Chondrocyte (in vitro differentiated cells): ENCODE measurements around the gene QKI. TPM values are rescaled to one million over a fixed set of nuclear protein-coding genes. Genes with fewer than 3 reads are reported as not detected.

Experiments
- DNase-seq: peaks from one replicate; pipeline ENCODE4 v3.0.0; 2021; ENCODE audit warnings: mixed read lengths, low spot score
- H3K27ac Mint-ChIP-seq: one replicate; pipeline ENCODE4 v1.8.0; 2021; ENCODE audit warnings: mild to moderate bottlenecking, moderate library complexity, mixed read lengths; ENCODE audit not compliant: unreplicated experiment
- H3K27me3 Mint-ChIP-seq: 2 replicates; pipeline ENCODE4 v1.8.0; 2021; ENCODE audit warnings: low read depth, mixed read lengths
- H3K36me3 Mint-ChIP-seq: 2 replicates; pipeline ENCODE4 v1.8.0; 2021; ENCODE audit warnings: low read depth, mixed read lengths
- H3K4me1 Mint-ChIP-seq: 2 replicates; pipeline ENCODE4 v1.8.0; 2021; ENCODE audit warnings: low read depth, mild to moderate bottlenecking, mixed read lengths
- H3K4me3 Mint-ChIP-seq: one replicate; pipeline ENCODE4 v1.8.0; 2021; ENCODE audit warnings: mild to moderate bottlenecking, moderate library complexity, mixed read lengths; ENCODE audit not compliant: unreplicated experiment
- H3K9me3 Mint-ChIP-seq: 2 replicates; pipeline ENCODE4 v1.8.0; 2021; ENCODE audit warnings: low read depth, mixed read lengths
- total RNA-seq: library from RNA; stranded (reverse); gene quantifications from 3 replicates; pipeline ENCODE4 v1.2.1, GENCODE V29; 2021
- TF ChIP-seq, protein P1 (sequence below): fragments of 200-600 bp; sonication (generic); IDR thresholded peaks from 2 replicates; pipeline ENCODE4 v1.5.0; 2021; ENCODE audit warnings: antibody characterized with exemption, mild to moderate bottlenecking, moderate library complexity

QKI gene
- total RNA-seq, 1 donor from 2014 or later: 189 TPM

DNA sequence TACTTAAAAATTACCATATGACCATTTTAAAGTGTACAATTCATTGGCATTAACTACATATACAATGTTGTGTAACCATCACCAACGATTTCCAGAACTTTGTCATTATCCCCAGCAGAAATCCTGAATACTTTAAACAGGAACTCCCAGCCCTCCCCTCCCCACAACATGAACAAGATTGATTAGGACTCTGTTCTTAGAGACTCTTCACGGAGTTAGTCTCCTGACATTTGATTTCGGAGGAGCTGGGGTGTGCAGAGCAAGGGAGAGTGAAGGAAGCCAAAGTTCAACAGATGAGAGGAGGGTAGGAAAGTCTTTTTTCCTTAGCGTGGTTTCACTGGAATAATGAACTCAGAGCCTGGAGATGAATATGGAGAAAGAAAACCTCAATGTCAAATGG, 17.2 kb upstream of the QKI start:
- DNase-seq: no peak
- Mint-ChIP-seq H3K4me1 (peaks cover 22% of the 10 kb centered on the region), H3K27ac (no peak overlapping the region), H3K36me3 (no peaks in the 10 kb centered on the region), H3K4me3 (no peak overlapping the region), H3K27me3 (no peaks in the 10 kb centered on the region), H3K9me3 (no peaks in the 10 kb centered on the region)
- TF ChIP-seq, protein P1, sequence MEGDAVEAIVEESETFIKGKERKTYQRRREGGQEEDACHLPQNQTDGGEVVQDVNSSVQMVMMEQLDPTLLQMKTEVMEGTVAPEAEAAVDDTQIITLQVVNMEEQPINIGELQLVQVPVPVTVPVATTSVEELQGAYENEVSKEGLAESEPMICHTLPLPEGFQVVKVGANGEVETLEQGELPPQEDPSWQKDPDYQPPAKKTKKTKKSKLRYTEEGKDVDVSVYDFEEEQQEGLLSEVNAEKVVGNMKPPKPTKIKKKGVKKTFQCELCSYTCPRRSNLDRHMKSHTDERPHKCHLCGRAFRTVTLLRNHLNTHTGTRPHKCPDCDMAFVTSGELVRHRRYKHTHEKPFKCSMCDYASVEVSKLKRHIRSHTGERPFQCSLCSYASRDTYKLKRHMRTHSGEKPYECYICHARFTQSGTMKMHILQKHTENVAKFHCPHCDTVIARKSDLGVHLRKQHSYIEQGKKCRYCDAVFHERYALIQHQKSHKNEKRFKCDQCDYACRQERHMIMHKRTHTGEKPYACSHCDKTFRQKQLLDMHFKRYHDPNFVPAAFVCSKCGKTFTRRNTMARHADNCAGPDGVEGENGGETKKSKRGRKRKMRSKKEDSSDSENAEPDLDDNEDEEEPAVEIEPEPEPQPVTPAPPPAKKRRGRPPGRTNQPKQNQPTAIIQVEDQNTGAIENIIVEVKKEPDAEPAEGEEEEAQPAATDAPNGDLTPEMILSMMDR: no peak

DNA sequence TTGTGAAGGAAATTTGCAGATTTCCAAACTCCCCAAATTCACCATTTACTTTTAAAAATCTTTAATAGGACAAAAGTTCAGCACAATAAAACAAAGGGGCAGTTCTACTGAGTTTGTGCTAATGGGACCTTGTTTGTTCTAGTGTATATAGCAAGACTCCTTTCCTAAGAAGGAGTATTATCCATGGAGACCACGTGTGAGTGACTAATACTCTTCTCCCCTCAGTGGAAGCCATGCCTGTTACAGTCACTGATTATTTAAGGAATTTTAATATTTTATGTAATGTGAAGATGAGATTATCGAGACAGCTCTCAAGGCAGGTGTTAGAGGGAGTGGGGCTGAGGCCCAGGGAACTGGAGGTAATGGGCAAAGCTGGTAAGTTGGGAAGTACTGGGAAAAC, 16.4 kb upstream of the QKI start:
- Mint-ChIP-seq H3K4me1 (peaks cover 15% of the 10 kb centered on the region), H3K27ac (no peak overlapping the region), H3K4me3 (no peak overlapping the region), H3K36me3 (no peaks in the 10 kb centered on the region), H3K27me3 (no peaks in the 10 kb centered on the region), H3K9me3 (no peaks in the 10 kb centered on the region)
- TF ChIP-seq, protein P1: no peak
- DNase-seq: no peak

DNA sequence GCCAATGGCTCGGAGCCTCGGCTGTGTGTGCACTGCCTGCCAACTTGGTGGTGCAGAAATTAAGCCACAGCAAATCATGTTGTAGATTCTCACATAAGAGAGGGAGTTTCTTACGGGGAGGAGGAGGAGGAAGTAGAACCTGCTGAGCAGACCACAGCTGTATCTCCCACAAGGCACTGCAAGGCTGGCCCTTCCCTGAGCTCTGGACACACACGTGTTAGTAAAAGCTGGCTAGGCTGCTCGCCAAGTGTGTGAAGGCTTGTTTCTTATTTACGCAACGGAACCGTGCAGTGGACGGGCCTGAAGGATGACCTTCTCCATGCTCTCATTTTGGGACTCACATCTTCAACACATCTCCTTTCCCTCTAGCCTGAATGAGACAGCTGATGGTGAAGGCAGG, 15.7 kb upstream of the QKI start:
- no peaks in the 10 kb centered on the region for H3K36me3 Mint-ChIP-seq

DNA sequence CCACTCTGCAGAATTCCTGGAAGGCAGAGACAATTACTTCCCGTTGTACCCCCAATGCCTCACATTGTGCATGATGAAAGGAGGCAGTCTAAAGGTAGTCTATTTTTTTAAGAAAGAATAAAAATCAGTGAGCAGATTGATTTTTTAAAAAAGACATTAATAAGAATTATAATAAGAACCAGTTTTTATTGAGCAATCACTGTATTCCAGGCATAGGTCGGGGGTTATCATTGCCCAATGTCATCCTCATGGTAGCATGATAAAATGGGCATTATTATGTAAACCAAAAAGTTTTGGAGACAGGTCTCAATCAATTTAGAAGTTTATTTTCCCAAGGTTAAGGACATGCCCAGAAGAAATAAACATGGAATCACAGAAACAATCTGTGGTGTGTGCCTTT, 14.0 kb upstream of the QKI start:
- no peak overlapping the region for H3K27ac Mint-ChIP-seq

More for the DNA sequence above, 15.7 kb upstream of the QKI start:
- TF ChIP-seq, protein P1: no peak
- Mint-ChIP-seq H3K27ac (no peak overlapping the region), H3K27me3 (no peaks in the 10 kb centered on the region), H3K4me1 (peaks cover 15% of the 10 kb centered on the region), H3K4me3 (no peak overlapping the region), H3K9me3 (no peaks in the 10 kb centered on the region)
- DNase-seq: no peak

DNA sequence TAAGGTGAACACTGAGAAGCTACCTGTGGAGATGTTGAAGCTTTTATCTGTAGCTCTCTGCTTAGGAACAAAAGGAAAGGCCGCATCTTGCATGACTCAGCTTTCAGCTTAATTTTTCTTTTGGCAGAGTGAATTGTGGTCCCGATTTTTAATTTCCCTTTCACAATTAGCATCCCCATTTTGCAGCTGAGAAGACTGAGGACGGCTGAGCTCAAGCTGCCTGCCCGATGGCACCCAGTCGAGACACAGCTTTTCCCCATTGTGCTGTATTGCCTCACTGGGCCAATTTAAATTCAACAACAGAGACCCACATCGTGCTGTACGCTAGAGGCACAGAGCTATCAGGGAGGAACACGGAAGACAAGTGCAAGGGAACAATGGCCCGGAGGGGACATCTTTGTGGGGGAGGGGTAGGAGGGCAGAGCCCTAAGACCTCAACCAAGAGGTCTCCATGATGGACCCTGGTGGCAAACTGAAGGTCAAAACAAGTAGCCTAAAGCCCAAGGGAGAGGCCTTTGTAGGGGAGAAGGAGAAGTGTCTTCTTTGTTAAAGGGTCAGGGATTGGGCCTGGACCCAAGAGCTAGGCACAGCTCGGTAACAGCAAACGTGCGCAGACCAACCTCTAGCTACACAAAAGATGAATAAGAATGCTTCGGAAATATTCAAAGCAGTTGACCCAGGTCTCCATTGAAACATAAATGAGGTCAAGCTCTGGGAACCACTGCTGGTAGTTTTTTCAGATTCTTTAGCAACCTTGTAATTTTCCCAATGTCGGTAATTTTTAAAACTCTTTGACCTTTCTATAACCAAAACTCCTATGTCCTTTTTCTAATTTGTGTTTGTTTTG, 13.3 kb upstream of the QKI start:
- no peak for DNase-seq
- Mint-ChIP-seq H3K4me3 (no peak overlapping the region), H3K27ac (no peak overlapping the region), H3K27me3 (no peaks in the 10 kb centered on the region), H3K9me3 (no peaks in the 10 kb centered on the region), H3K4me1 (peaks cover 23% of the 10 kb centered on the region), H3K36me3 (no peaks in the 10 kb centered on the region)
- TF ChIP-seq, protein P1: no peak

More for the DNA sequence above, 14.0 kb upstream of the QKI start:
- Mint-ChIP-seq H3K27me3 (no peaks in the 10 kb centered on the region), H3K9me3 (no peaks in the 10 kb centered on the region), H3K4me1 (peaks cover 17% of the 10 kb centered on the region), H3K4me3 (no peak overlapping the region), H3K36me3 (no peaks in the 10 kb centered on the region)
- TF ChIP-seq, protein P1: no peak
- DNase-seq: no peak
